K562 (cell line): Measurements from ENCODE around the gene PDK1. TPM values are rescaled to one million over a fixed set of nuclear protein-coding genes. Genes with fewer than 3 reads are reported as not detected.

Experiments used
- ATAC-seq: fragments of 200-7000 bp; cut with Tn5 transposase; 3 replicates; pipeline ENCODE4 v1.9.1; 2020; ENCODE audit warnings: moderate library complexity
- Bru-seq: library from RNA; stranded (reverse); fragments of 400-500 nt; gene quantifications from one replicate; lab custom pipeline; 2021; lab: Mats Ljungman, UMichigan
- BruChase-seq, 2 experiments: library from RNA; stranded (reverse); fragments of 400-500 nt; gene quantifications; one replicate each; lab custom pipeline; 2021; lab: Mats Ljungman, UMichigan
- BruUV-seq: library from RNA; stranded (reverse); fragments of 400-500 nt; replicated peaks from 2 replicates; lab custom pipeline; 2021; lab: Mats Ljungman, UMichigan
- CTCF ChIA-PET: fragments of 300-600 bp; formaldehyde crosslinking; extraction: SDS; loops from one replicate; lab custom pipeline; 2021; ENCODE audit warnings: low intra/inter-chr PET ratio; lab: Yijun Ruan, JAX
- POLR2A ChIA-PET: fragments of 300-600, 350-650 bp; sonication (Branson Sonifier 250); formaldehyde crosslinking; extraction: SDS; loops from one replicate; lab custom pipeline; 2021; ENCODE audit warnings: antibody characterized with exemption, inconsistent platforms; lab: Yijun Ruan, JAX
- DNase-seq, 4 experiments: peaks; one replicate each; pipeline versions ENCODE4 v3.0.0 to v3.0.0-alpha.2; 2011 to 2018; ENCODE audit warnings: low spot score in 3 of 4, mixed read lengths in 3 of 4; ENCODE audit errors: extremely low read depth in 1 of 4
- FAIRE-seq: peaks from 2 replicates; lab custom pipeline; 2011; peaks lifted over from hg19 to GRCh38; lab: Jason Lieb, UNC
- H2AFZ ChIP-seq: 2 replicates; pipeline ENCODE4 v1.6.0; 2011; ENCODE audit warnings: low read depth, low read length, control low read depth, inconsistent platforms
- H3K27ac ChIP-seq: fragments of 200-600 bp; 3 replicates; pipeline ENCODE4 v1.8.0; 2011; ENCODE audit warnings: low read depth, mild to moderate bottlenecking, control low read depth, inconsistent platforms, low read length, moderate library complexity, mixed read lengths; ENCODE audit errors: extremely low read depth
- H3K27me3 ChIP-seq, 2 experiments: fragments of 300-600 bp in 1 of 2; 2 replicates in 1 of 2; 3 replicates in 1 of 2; pipeline versions ENCODE4 v1.6.0 to v1.8.0; 2011; ENCODE audit warnings: inconsistent platforms in 2 of 2, low read length in 2 of 2, mild to moderate bottlenecking in 1 of 2, mixed read lengths in 1 of 2, moderate library complexity in 1 of 2; ENCODE audit not compliant: control insufficient read depth in 2 of 2, insufficient read depth in 2 of 2
- H3K36me3 ChIP-seq: fragments of 300-600 bp; 3 replicates; pipeline ENCODE4 v1.8.0; 2011; ENCODE audit warnings: mild to moderate bottlenecking, low read length, inconsistent platforms; ENCODE audit not compliant: control insufficient read depth, insufficient read depth
- H3K4me1 ChIP-seq, 2 experiments: fragments of 200-600 bp in 1 of 2; replicated peaks in 1 of 2; 2 replicates in 1 of 2; 3 replicates in 1 of 2; pipeline versions ENCODE4 v1.5.1 to v1.8.0; 2011; ENCODE audit warnings: inconsistent platforms in 2 of 2, low read length in 2 of 2, mild to moderate bottlenecking in 1 of 2, mixed read lengths in 1 of 2, moderate library complexity in 1 of 2; ENCODE audit not compliant: control insufficient read depth in 2 of 2, insufficient read depth in 2 of 2
- H3K4me2 ChIP-seq: 2 replicates; pipeline ENCODE4 v1.6.1; 2011; ENCODE audit warnings: low read length, control low read depth, inconsistent platforms, mixed read lengths; ENCODE audit not compliant: insufficient read depth
- H3K4me3 ChIP-seq: fragments of 200-600 bp; sonication (generic), shearing (Covaris generic); 2 replicates; pipeline ENCODE4 v1.5.1; 2016; ENCODE audit warnings: control low read depth, inconsistent platforms
- H3K79me2 ChIP-seq: fragments of 200-600 bp; 3 replicates; pipeline ENCODE4 v1.8.0; 2011; ENCODE audit warnings: low read length, inconsistent platforms; ENCODE audit not compliant: control insufficient read depth, insufficient read depth
- H3K9ac ChIP-seq, 2 experiments: 2 replicates each; pipeline versions ENCODE4 v1.6.0 to v1.6.1; 2011; ENCODE audit warnings: low read depth in 2 of 2, low read length in 2 of 2, control low read depth in 1 of 2, inconsistent platforms in 1 of 2, mild to moderate bottlenecking in 1 of 2, mixed read lengths in 1 of 2; ENCODE audit not compliant: insufficient read depth in 1 of 2
- H3K9me1 ChIP-seq: one replicate; pipeline ENCODE4 v1.6.0; 2011; ENCODE audit warnings: inconsistent platforms, mild to moderate bottlenecking, low read length, moderate library complexity; ENCODE audit not compliant: control insufficient read depth, insufficient read depth
- H3K9me3 ChIP-seq: replicated peaks from 2 replicates; pipeline ENCODE4 v1.5.1; 2011; ENCODE audit warnings: low read depth, low read length, inconsistent platforms; ENCODE audit not compliant: control insufficient read depth, insufficient read depth
- H4K20me1 ChIP-seq: replicated peaks from 2 replicates; pipeline ENCODE4 v1.6.1; 2011; ENCODE audit warnings: low read length, inconsistent platforms, mixed read lengths; ENCODE audit not compliant: control insufficient read depth, insufficient read depth
- CBX3 ChIP-seq, 2 experiments: IDR thresholded peaks; 1 replicate in 1 of 2; 2 replicates in 1 of 2; pipeline ENCODE4 v1.6.1; 2012; ENCODE audit warnings: inconsistent platforms in 2 of 2, low read length in 2 of 2, borderline replicate concordance in 1 of 2, control low read depth in 1 of 2
- GABPB1 ChIP-seq: sonication (generic); formaldehyde crosslinking; IDR thresholded peaks from 2 replicates; pipeline ENCODE4 v1.8.0; 2022; ENCODE audit warnings: mild to moderate bottlenecking, missing genetic modification reagents
- HDAC1 ChIP-seq, 2 experiments: fragments of 450-650 bp; IDR thresholded peaks; 2 replicates each; pipeline ENCODE4 v1.6.1; 2016 to 2017; ENCODE audit warnings: inconsistent platforms in 1 of 2, mild to moderate bottlenecking in 1 of 2, moderate library complexity in 1 of 2
- NRF1 ChIP-seq, 2 experiments: fragments of 450-650 bp; IDR thresholded peaks in 1 of 2; conservative IDR thresholded peaks in 1 of 2; 2 replicates each; pipeline ENCODE4 v1.6.1; 2014; ENCODE audit warnings: mild to moderate bottlenecking in 2 of 2
- RBFOX2 ChIP-seq: fragments of 200-400 bp; formaldehyde crosslinking; IDR thresholded peaks from 2 replicates; pipeline ENCODE4 v1.6.1; 2017; ENCODE audit warnings: low read depth, mild to moderate bottlenecking, low read length, moderate library complexity
- RBM17 ChIP-seq: fragments of 200-400 bp; formaldehyde crosslinking; IDR thresholded peaks from 2 replicates; pipeline ENCODE4 v1.6.1; 2017; ENCODE audit warnings: low read depth, mild to moderate bottlenecking, low read length, borderline replicate concordance
- ZKSCAN8 ChIP-seq: fragments of 200-800 bp; sonication (Bioruptor generic); IDR thresholded peaks from 2 replicates; pipeline ENCODE4 v1.6.1; 2016; ENCODE audit warnings: missing genetic modification characterization, missing compliant biosample characterization
- ZNF124 ChIP-seq: sonication (generic); formaldehyde crosslinking; IDR thresholded peaks from 2 replicates; pipeline ENCODE4 v1.8.1; 2022; ENCODE audit warnings: missing genetic modification reagents
- ZNF395 ChIP-seq: fragments of 200-800 bp; sonication (Bioruptor generic); IDR thresholded peaks from 2 replicates; pipeline ENCODE4 v1.6.1; 2017; ENCODE audit warnings: missing genetic modification characterization, missing compliant biosample characterization
- ZNF589 ChIP-seq: fragments of 200-800 bp; sonication (Bioruptor generic); IDR thresholded peaks from 2 replicates; pipeline ENCODE4 v1.6.1; 2016; ENCODE audit warnings: low read depth, missing genetic modification characterization, missing compliant biosample characterization
- WGBS: fragments of 100-300 bp; shearing (Covaris generic); methylation state at CpG from one replicate; pipeline ENCODE4 v1.1.6; 2016; ENCODE audit warnings: low coverage, mixed read lengths; ENCODE audit not compliant: insufficient coverage; ENCODE audit errors: missing lambda C conversion rate; 5-methylcytosine and 5-hydroxymethylcytosine counted together
- in situ Hi-C: fragments of 300-500 bp; cut with MboI; formaldehyde crosslinking; loops from 4 replicates; pipeline ENCODE4 v1.15.0; 2018; ENCODE audit warnings: inconsistent platforms, mixed read lengths
- intact Hi-C: fragments of 100-400 bp; cut with micrococcal nuclease; formaldehyde crosslinking; loops from 2 replicates; pipeline ENCODE4 v1.14.2; 2022
- long read RNA-seq, 3 experiments: library from polyadenylated mRNA in 2 of 3; library from RNA in 1 of 3; unstranded in 2 of 3; stranded (forward) in 1 of 3; transcript quantifications; one replicate each; pipeline ENCODE4 v2.0.0, GENCODE V29; 2019 to 2022
- polyA minus RNA-seq, 3 experiments: library from RNA; depleted of rRNA, polyadenylated mRNA; stranded (reverse); fragments of >200 nt; gene quantifications; 2 replicates each; pipeline ENCODE4 v1.2.3, GENCODE V29; 2011
- polyA plus RNA-seq, 8 experiments: library from polyadenylated mRNA; depleted of rRNA in 4 of 8; stranded (reverse) in 5 of 8; unstranded in 3 of 8; fragments of >200 nt; fragmentation: Nextera tagmentation in 2 of 8; fragmentation: Illumina TruSeq in 1 of 8; extraction: Ambion mirVana in 2 of 8; extraction: Trizol in 1 of 8; gene quantifications; 2 replicates each; pipeline versions ENCODE4 v1.2.1 to v1.2.3, GENCODE V29; 2011 to 2014; ENCODE audit warnings: inconsistent platforms in 1 of 8, missing spikeins in 1 of 8
- total RNA-seq, 7 experiments: library from RNA; depleted of rRNA in 6 of 7; stranded (reverse); fragments of >200 nt in 6 of 7; fragmentation: Illumina TruSeq in 2 of 7; extraction: Trizol in 2 of 7; gene quantifications; 2 replicates each; pipeline versions ENCODE4 v1.2.1 to v1.2.3, GENCODE V29; 2011 to 2021; ENCODE audit warnings: low replicate concordance in 1 of 7
- TF ChIP-seq, protein P1 (sequence below): fragments of 250-450 bp; sonication (Bioruptor Pico); IDR thresholded peaks from 2 replicates; pipeline ENCODE4 v1.6.1; 2021; ENCODE audit warnings: mild to moderate bottlenecking
- TF ChIP-seq, protein P2 (sequence below): fragments of 450-650 bp; IDR thresholded peaks from 2 replicates; pipeline ENCODE4 v1.6.1; 2016; ENCODE audit warnings: low read depth, mild to moderate bottlenecking, moderate library complexity

Gene PDK1
- total RNA-seq (2011; cell fraction: chromatin; rRNA removed; ENCODE audit: low replicate concordance), result 151 and 203 TPM in 2 replicates
- 36.9 and 40.5 TPM in 2 replicates for total RNA-seq (2011; cell fraction: nucleolus; rRNA removed)
- 71.6 and 105 TPM in 2 replicates for total RNA-seq (2011; cell fraction: nucleoplasm; rRNA removed)
- total RNA-seq (2014; rRNA removed), result 14.0 and 18.0 TPM in 2 replicates
- 13.9 and 19.2 TPM in 2 replicates for total RNA-seq (2014; rRNA removed; fragmentation: Illumina TruSeq; extraction: Trizol)
- total RNA-seq (2015; rRNA removed; fragmentation: Illumina TruSeq; extraction: Trizol), result 6.9 TPM in 2 replicates
- total RNA-seq (2021), result 13.4 and 15.1 TPM in 2 replicates
- polyA plus RNA-seq (2011; rRNA removed), result 155 and 176 TPM in 2 replicates
- polyA plus RNA-seq (2011; cell fraction: cytosol; rRNA removed), result 57.1 and 62.9 TPM in 2 replicates
- 119 and 188 TPM in 2 replicates for polyA plus RNA-seq (2011; cell fraction: nucleus; rRNA removed)
- 10.5 and 15.1 TPM in 2 replicates for polyA plus RNA-seq (2012)
- 14.6 and 17.2 TPM in 2 replicates for polyA plus RNA-seq (2014; fragmentation: Illumina TruSeq; extraction: Trizol)
- 1 to 10 TPM; 3.5 to 4.2 TPM for polyA plus RNA-seq (2014; fragmentation: Nextera tagmentation; extraction: Ambion mirVana)
- 12.3 and 12.7 TPM in 2 replicates for polyA plus RNA-seq (2014; rRNA removed)
- 299 and 351 TPM in 2 replicates for polyA minus RNA-seq (2011; rRNA and poly(A)+ RNA removed)
- polyA minus RNA-seq (2011; cell fraction: cytosol; rRNA and poly(A)+ RNA removed), result 75.0 and 80.5 TPM in 2 replicates
- polyA minus RNA-seq (2011; cell fraction: nucleus; rRNA and poly(A)+ RNA removed), result 64.0 and 112 TPM in 2 replicates
- percentile 82 among the genes with signal in this experiment for Bru-seq, nascent RNA
- BruChase-seq, experiment 1, labeled RNA remaining after a 2-hour chase, result percentile 89 among the genes with signal in this experiment
- BruChase-seq, experiment 2, labeled RNA remaining after a 6-hour chase, result percentile 89 among the genes with signal in this experiment
- long read RNA-seq, experiment 1, full-length matches to known transcripts, result 11 of 27 reads
- long read RNA-seq, experiment 1, partial matches to known transcripts, result 3 of 27 reads
- long read RNA-seq, experiment 1, other reads (novel, unspliced or antisense), result 13 of 27 reads
- long read RNA-seq, experiment 2, full-length matches to known transcripts, result 2 of 19 reads
- long read RNA-seq, experiment 2, partial matches to known transcripts, result 1 of 19 reads
- long read RNA-seq, experiment 2, other reads (novel, unspliced or antisense), result 16 of 19 reads
- long read RNA-seq, experiment 3, full-length matches to known transcripts, result 1 of 6 reads
- long read RNA-seq, experiment 3, partial matches to known transcripts, result 0 of 6 reads
- long read RNA-seq, experiment 3, other reads (novel, unspliced or antisense), result 5 of 6 reads

DNA sequence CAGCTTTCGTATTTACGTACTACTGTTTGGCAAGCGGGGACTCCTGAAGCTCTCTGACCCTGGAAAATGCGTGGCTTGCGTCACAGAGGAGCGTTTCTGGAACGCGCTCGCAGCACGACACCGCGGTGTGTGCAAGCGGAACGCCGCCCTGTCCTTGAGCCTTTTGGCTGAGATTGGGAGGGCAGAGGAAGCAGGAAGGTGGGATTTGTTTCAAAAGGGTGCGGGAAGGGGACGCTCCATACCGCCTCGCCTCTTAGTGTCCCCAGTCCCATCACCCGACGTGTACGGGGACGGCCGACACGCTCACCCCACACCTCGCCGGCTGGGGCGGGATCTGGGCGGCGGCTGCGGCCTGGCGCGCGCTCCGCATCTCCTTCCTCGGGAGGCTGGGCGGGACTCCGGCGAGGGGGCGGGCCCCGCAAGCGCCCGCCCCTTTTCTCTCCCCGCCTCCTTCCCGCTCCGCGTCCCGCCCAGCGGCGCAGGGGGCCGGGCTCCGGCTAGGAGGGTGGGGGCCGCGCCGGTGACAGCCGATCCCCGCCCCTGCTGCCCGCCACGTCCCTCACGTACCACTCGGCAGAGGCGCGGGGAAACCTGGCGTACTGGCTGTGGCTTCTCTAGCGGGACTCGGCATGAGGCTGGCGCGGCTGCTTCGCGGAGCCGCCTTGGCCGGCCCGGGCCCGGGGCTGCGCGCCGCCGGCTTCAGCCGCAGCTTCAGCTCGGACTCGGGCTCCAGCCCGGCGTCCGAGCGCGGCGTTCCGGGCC lies at the start of gene PDK1:
Gene PDK1 (plus strand): TSS at position 569 of the 762 bp plus-strand sequence. CDS start 61 bp downstream, at position 630.
- ChIA-PET POLR2A (interaction anchor here (0.6 to 1.8 kb wide), 9 partner anchors 9 to 1626 kb away, joined by 3 to 9 read pairs (median 3); no protein-coding TSS in a partner anchor), CTCF (no interaction called here)
- Histone ChIP-seq H3K9me1 (no peaks in the 10 kb centered on the region), H3K79me2 (peaks cover 42% of the 10 kb centered on the region), H4K20me1 (0 out of 2 replicates have a peak, but pooled peaks cover 6% of the 10 kb centered on the region), H3K4me1 (peaks cover 17 to 55% of the 10 kb centered on the region in 2 experiments; a peak in 4 of 5 replicates), H3K4me2 (peak within 1 kb of the TSS; percentile 99), H3K9me3 (peaks cover 3% of the 10 kb centered on the region; the same call in 1 of the 2 replicates), H3K27me3 (no peaks in the 10 kb centered on the region), H3K4me3 (peak within 1 kb of the TSS; percentile 88), H2AFZ (peak within 1 kb of the TSS; percentile 98), H3K36me3 (peaks cover 14% of the 10 kb centered on the region; the same call in 2 of the 3 replicates), H3K9ac (peak within 1 kb of the TSS; percentile 80 to 98), H3K27ac (peak within 1 kb of the TSS; percentile 90)
- ATAC-seq (peak; percentile 95), FAIRE-seq (no peak), DNase-seq (peak; percentile 92 to 97 (median 97))
- 1% methylated on average over 52 of the region's 88 CpGs for WGBS
- BruUV-seq, result no TSS peak
- in situ Hi-C loops (no loop called here), intact Hi-C loops (no loop called here)
- no peak for TF ChIP-seq RBM17
- TF ChIP-seq GABPB1 (CRISPR knock-in tag), result peak; percentile 67
- TF ChIP-seq ZNF395, result peak; percentile 13; the same call in 1 of the 2 replicates
- no peak for TF ChIP-seq ZKSCAN8 (CRISPR knock-in tag)
- TF ChIP-seq, protein P1, sequence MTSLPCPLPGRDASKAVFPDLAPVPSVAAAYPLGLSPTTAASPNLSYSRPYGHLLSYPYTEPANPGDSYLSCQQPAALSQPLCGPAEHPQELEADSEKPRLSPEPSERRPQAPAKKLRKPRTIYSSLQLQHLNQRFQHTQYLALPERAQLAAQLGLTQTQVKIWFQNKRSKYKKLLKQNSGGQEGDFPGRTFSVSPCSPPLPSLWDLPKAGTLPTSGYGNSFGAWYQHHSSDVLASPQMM (CRISPR knock-in tag), result no peak
- peak; percentile 95 for TF ChIP-seq RBFOX2
- peak in 1 of 2 experiments; percentile 93; a peak in 2 of 4 replicates for TF ChIP-seq HDAC1 (IDR thresholded peaks at IDR 0.05)
- no peak for TF ChIP-seq ZNF124 (CRISPR knock-in tag)
- peak in 1 of 2 experiments; percentile 37; a peak in 1 of 3 replicates for TF ChIP-seq CBX3 (IDR thresholded peaks at IDR 0.05; ENCODE audit: borderline replicate concordance in 1 of 2, low read length in 2 of 2)
- no peak for TF ChIP-seq ZNF589
- TF ChIP-seq NRF1 (conservative IDR thresholded peaks at IDR 0.05 in 1 of 2, IDR thresholded peaks at IDR 0.05 in 1 of 2), result peak; percentile 86
- TF ChIP-seq, protein P2, sequence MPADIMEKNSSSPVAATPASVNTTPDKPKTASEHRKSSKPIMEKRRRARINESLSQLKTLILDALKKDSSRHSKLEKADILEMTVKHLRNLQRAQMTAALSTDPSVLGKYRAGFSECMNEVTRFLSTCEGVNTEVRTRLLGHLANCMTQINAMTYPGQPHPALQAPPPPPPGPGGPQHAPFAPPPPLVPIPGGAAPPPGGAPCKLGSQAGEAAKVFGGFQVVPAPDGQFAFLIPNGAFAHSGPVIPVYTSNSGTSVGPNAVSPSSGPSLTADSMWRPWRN, result peak; percentile 66; the same call in 1 of the 2 replicates
